T1000 (cell line): ENCODE data around the gene ANKRD26.

ENCODE experiments used
- DNase-seq: peaks from one replicate; lab custom pipeline; 2025; ENCODE audit warnings: mixed read lengths; lab: John Stamatoyannopoulos, UW

Gene ANKRD26

DNA sequence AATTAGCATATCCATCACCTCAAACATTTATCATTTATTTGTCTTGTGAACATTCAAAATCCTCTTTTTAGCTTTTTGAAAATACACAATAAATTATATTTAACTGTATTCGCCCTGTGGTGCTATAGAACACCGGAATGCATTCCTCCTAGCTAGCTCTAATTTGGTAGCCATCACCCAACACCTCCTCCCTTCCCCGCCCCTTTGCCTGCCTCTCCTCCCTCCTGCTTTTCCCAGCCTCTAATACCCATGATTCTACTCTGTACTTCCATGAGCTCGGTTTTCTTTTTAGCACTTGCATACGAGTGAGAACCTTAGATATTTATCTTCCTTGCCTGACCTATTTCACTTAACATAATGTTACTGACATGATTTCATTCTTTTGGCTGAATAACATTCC lies 80.1 kb downstream of the ANKRD26 start:
- DNase-seq = no peak

DNA sequence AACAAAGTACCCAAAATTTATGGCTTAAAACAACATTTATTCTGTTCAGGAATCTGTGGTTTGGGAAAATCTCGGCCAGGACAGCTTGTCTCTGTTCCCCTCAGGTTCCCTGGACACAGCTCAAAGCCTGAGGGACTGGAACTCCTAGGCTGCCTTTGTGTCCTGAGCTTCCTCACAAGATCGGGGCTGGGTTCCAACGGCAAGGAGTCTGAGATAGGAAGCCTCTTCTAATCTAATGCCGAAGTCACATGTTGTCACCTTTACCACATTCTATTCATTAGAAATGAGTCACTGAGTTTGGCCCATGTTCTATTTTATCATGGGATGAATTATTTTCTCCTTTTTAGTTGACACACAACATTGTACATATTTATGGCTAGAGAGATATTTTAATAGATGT lies 80.5 kb downstream of the ANKRD26 start:
- no peak for DNase-seq

DNA sequence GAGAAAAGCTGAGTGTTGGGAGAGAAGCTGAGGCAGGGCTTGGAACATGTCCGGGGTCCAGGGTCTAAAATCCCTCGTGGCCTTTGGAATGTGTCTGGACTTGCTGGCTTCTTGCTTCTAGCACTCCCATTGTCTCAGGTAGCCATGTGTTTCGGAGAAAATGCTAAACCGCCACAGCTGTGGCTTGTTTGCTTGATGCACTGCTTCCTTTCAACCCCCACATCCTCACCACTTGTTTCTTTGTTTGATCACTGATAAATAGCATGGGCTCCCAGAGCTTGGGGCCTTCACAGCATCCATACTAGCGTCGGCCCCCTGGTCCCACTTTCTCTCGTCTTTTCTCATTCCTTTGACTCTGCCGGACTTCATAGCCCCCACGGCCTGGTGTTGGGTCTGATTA lies 102.7 kb downstream of the ANKRD26 start:
- DNase-seq = no peak

DNA sequence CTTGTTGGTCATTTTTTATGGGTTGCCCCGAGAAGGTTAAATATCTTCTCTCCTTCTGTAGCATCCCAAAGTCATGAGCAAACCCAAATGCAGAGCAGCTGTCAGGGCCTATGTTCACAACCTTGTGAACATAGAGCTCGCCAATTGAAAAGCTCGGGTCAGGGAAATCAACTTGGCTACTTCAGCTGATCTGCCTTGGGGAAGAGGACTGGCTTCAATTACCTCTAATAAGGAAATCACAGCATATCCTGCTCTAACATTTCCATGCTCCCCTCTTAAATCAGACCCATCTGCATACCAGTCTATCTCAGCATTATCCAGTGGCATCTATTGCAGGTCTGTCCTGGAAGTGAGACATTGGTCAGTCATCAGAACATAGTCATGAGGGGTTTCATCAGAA lies 105.6 kb downstream of the ANKRD26 start:
- no peak for DNase-seq

DNA sequence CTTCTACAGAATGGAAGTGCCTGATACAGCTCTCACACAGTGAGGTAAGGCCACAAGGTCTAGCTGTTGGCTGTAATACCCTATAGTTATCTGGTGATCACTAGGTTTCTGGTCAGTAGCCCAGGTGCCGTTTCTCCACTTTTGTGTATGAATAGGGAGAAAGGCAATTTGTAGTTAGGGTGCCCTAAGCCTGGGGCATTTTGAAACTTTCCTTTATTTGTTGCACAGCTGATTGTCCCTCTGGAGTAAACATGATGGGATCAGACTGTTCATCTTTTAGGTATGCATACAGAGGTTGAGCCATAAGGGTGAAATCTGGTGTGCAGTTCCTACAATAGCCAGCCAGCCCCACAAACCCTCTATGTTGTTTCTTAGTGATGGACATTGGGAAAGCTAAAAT lies 112.4 kb downstream of the ANKRD26 start:
- no peak for DNase-seq

DNA sequence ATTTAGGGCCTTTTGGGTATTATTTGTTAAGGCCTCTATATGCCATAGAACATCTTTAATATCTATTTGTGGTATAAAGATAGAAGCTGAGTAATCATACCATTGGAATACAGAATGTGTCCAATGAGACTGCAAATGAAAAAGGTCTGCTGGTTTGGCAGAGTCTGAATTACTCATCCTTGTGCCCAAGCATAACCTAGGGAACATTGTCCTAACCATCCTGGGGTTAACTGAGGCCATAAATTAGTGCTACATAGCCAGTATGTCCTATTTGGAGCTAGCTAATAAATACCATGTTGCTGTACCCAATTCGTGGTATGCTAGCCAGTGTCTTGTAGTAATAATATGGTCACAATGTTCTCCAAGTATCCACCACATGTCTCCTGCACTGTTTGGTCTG lies 117.1 kb downstream of the ANKRD26 start:
- no peak for DNase-seq

DNA sequence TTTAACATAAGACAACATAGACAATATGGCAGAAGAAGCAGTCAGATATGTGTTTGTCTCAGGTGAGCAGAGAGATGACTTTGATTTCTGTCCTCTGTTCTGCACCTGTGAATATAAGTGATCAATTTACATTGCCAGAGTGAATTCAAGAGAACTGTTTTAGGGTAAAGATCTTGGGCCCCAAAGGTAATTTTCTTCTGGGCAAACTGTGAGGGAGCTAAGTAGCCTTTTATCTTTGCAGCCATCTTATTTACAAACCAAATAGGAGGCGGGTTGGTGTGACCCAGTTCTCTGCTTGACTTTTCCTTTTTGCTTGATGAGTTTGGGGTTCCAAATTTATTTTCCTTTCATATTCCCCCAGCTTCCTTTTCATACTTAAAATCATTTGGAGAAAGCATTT lies 118.2 kb downstream of the ANKRD26 start:
- DNase-seq = no peak

DNA sequence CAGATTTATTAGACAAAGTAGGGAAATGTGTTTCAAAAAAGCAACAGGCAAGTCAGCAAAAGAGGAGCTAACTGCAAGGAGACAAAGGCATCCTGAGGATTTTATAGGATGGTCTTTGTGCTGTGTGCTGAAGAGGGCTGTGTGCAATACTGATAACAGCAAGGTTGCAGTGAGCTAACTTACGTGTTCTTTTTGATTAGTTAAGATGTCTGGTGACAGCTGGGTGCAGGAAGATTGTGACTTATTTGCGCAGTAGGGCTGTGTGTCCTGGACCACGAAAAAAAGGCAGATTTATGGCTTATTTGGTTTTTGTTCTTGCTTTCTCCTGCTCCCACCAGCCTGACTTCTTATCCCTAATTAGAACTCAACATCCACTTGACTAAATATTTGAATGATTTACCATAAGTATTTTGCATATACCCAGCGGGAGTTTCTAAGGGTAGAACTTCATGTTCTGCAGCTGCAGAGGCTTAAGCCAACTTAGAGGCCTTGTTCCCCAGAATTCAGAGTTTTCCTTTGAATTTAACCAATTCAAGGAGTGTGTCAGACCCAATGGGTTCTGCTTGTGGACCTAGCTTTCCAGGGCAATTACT lies 119.0 kb downstream of the ANKRD26 start:
- no peak for DNase-seq

DNA sequence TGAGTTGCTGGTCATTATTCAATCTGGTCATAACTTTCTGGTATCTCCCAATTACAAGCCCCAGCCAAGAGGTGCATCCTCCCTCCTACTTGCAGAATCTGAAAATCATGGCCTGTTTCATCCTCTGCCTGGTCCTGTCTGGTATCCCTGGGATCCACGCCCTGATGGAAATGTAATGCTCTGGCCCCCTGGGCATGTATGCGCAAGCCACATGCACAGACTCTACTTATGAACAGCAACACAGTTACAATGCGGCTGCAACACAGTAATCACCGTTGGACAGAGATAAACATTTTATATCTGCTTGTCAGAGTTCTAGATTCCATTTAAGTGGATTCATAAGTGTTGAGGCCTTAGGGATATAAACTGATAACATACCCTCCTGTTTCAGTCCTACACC lies 121.8 kb downstream of the ANKRD26 start:
- DNase-seq = no peak

DNA sequence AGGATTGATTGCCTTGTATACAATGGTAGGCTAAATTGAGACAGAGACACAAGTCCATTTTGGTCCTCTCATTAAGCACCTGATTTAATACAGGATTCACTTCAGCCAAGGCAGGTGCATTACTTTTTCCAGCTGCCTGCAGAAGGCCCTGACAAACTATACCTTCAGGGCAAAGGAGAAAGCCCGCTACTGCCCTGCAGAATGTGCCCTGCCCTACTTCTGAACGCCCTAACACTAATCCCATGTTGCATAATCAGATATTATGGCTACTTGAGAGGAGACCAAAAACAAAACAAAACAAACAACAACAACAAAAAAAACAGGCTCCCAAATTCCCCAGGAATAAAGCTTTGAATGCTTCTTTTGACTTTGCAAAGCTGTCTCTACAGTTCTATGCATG lies 122.7 kb downstream of the ANKRD26 start:
- DNase-seq = no peak

DNA sequence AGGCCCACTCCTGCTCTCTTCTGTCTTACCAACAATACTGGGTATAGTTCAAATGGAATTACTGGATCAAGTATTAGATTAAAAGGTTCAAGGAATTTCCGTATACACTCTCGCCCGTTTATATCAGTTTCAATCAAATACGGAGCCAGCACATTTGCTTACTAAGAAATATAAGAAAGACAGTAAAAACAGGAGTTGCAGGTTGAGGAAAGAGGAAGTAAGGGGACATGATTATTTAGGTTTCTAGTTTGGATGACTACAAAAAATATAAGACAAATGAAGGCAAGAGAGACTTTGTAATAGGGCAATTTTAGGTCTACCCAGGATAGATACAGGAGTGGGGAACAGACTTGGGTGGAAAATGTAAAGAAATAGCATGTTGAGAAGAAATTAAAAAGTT lies 129.6 kb downstream of the ANKRD26 start:
- no peak for DNase-seq

DNA sequence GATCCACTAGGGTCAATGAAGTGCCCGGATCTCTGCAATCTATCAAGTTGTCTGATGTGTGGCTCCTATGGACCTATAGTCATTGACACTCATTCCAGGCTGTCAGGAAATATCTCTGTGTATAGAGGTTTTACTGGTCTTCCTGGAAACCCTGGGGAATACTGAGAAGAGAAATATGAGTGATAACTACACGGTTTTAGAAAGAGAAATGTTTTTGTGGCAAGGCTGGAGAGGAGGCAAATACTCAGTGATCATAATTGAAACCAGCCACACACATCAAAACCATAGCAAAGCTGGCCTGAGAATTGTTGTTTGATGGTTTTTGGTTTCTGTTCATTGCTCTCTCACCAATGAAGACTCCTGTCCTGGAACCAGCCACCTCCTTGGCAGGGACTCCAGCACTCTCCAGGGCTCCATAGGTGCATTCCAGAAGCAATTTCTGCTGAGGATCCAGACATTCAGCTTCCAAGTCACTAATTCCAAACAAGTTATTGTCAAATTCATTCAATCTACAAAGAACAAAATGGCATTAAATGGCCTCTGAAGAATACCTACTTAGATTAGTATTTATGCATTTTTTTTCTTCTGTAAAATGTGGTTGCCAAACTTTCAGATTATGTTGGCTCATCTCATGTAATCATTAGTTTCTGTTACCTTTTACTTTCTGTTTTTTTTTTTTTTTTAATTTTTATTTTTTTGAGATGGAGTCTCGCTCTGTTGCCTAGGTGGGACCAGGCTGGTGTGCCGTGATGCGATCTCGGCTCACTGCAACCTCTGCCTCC lies 131.0 kb downstream of the ANKRD26 start:
- no peak for DNase-seq

DNA sequence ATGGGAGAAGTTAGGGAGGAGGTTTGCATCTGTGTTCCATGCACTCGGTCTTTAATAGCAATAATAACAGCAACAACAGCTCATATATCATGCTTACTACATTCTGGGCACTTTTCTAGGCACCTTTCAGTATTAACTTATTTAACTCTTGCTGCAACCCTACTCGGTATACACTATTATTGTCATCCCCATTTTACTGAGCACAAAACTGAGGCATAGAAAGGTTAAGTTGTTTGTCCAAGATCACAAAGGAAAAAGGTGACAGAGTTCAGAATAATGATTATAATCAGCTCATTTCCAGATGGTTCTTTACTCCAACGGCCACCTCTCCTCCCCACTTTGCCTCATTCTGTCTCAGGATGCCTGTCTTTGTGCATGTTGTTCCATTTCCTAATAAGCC lies 137.5 kb downstream of the ANKRD26 start:
- DNase-seq = no peak

DNA sequence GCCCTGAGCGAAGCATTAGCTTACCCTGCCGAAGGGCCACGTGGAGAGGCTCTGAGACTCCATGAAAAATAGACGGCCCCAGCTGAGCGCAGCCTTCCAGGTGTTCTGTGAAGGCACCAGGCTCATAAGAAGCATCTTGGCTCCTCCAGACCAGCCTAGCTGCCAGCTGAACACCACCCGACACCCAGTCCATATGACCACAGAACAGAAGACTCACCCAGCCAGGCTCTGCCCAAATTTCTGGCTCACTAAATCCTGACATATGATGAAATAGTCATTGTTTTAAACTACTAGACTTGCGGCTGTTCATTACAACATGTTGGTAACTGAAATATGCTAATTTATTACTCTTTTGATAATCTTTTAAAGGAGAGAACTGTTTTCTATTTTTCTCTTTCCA lies 140.0 kb downstream of the ANKRD26 start:
- no peak for DNase-seq

DNA sequence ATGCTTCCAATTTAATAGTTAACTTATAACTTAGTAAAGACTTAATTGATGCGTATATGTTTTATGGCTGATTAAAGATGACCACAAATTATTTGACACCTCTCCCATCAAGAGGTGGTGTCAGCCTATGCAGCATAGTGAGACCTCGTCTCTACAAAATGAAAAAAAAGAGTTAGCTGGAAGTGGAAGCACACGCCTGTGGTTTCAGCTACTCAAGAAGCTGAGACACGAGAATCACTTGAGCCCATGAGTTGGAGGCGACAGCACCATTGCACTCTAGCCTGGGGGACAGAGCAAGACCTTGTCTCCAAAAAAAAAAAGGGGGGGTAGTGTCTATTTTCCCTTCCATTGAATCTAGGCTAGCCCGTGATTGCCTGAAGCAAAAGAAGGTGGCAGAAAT lies 140.5 kb downstream of the ANKRD26 start:
- DNase-seq = no peak
